ENCODE results near the gene APOB.

The APOB gene

GRCh38 chr2:21047141-21048009 is 3.5 kb upstream of the APOB start:
- no peak for DNase-seq

- DNase-seq, result no peak
Observed at GRCh38 chr2:21046506-21046905, 2.6 kb upstream of the APOB start.

- DNase-seq, result no peak
Observed at GRCh38 chr2:21044694-21045371, 960 bp upstream of the APOB start.

- DNase-seq, result peak; percentile 1 to 32 (median 21)
Observed at GRCh38 chr2:21042958-21043743, 722 bp downstream of the APOB start.

- DNase-seq, result no peak
Observed at GRCh38 chr2:21042708-21042957, 1.2 kb downstream of the APOB start.

- no peak for DNase-seq
Observed at GRCh38 chr2:21041943-21042707, 1.7 kb downstream of the APOB start.

- no peak for DNase-seq
Observed at GRCh38 chr2:21041462-21041861, 2.4 kb downstream of the APOB start.

GRCh38 chr2:21040468-21041377 is 3.1 kb downstream of the APOB start:
- no peak for DNase-seq

GRCh38 chr2:21039979-21040467 is 3.9 kb downstream of the APOB start:
- no peak for DNase-seq

- DNase-seq, result no peak
Observed at GRCh38 chr2:21039080-21039556, 4.8 kb downstream of the APOB start.

- no peak for DNase-seq
Observed at GRCh38 chr2:21038403-21039073, 5.3 kb downstream of the APOB start.

- DNase-seq, result no peak
Observed at GRCh38 chr2:21037671-21038108, 6.2 kb downstream of the APOB start.

GRCh38 chr2:21036708-21037670 is 6.9 kb downstream of the APOB start:
- no peak for DNase-seq

GRCh38 chr2:21035974-21036707 is 7.7 kb downstream of the APOB start:
- no peak for DNase-seq

- no peak for DNase-seq
Observed at GRCh38 chr2:21035282-21035973, 8.4 kb downstream of the APOB start.

GRCh38 chr2:21034972-21035279 is 8.9 kb downstream of the APOB start:
- no peak for DNase-seq

GRCh38 chr2:21034156-21034971 is 9.5 kb downstream of the APOB start:
- DNase-seq, result no peak
